ENCODE measurements around the gene EFCAB8.
A peak's percentile ranks its signal among the peaks of the same experiment; 100 is the strongest.

EFCAB8 gene

GRCh38 chr20:32963176-32963575 lies 104.5 kb downstream of the EFCAB8 start:
- no peaks in the 10 kb centered on the region for H3K36me3 ChIP-seq (ENCODE audit: insufficient read depth, low read length)
- no peak overlapping the region for H3K27ac ChIP-seq (ENCODE audit: low read length)
- H4K20me1 ChIP-seq (ENCODE audit: insufficient read depth, low read length), result no peaks in the 10 kb centered on the region
- peaks cover 2% of the 10 kb centered on the region for H3K9me3 ChIP-seq (ENCODE audit: insufficient read depth, low read length, severe bottlenecking)
- peaks cover 34% of the 10 kb centered on the region for H3K4me1 ChIP-seq (ENCODE audit: insufficient read depth, low read length)
- no peaks in the 10 kb centered on the region for H3K79me2 ChIP-seq (ENCODE audit: insufficient read depth, low read length)
- H3K4me2 ChIP-seq (ENCODE audit: insufficient read depth, low read length), result no peak overlapping the region
- TF ChIP-seq, protein P1, sequence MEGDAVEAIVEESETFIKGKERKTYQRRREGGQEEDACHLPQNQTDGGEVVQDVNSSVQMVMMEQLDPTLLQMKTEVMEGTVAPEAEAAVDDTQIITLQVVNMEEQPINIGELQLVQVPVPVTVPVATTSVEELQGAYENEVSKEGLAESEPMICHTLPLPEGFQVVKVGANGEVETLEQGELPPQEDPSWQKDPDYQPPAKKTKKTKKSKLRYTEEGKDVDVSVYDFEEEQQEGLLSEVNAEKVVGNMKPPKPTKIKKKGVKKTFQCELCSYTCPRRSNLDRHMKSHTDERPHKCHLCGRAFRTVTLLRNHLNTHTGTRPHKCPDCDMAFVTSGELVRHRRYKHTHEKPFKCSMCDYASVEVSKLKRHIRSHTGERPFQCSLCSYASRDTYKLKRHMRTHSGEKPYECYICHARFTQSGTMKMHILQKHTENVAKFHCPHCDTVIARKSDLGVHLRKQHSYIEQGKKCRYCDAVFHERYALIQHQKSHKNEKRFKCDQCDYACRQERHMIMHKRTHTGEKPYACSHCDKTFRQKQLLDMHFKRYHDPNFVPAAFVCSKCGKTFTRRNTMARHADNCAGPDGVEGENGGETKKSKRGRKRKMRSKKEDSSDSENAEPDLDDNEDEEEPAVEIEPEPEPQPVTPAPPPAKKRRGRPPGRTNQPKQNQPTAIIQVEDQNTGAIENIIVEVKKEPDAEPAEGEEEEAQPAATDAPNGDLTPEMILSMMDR (IDR thresholded peaks at IDR 0.05; ENCODE audit: borderline replicate concordance, extremely low read depth, low read length, poor library complexity, severe bottlenecking), result no peak
- TF ChIP-seq EZH2 (IDR thresholded peaks at IDR 0.05; ENCODE audit: borderline replicate concordance, low read depth, low read length, severe bottlenecking), result no peak
- H3K9ac ChIP-seq (ENCODE audit: low read depth, low read length), result no peak overlapping the region
- H3K4me3 ChIP-seq (ENCODE audit: low read depth in 1 of 2, low read length in 2 of 2), result no peak overlapping the region
- no peak overlapping the region for H2AFZ ChIP-seq (ENCODE audit: low read depth, low read length)
- ATAC-seq (ENCODE audit: insufficient read depth, low read depth) (no peak), DNase-seq (peak; percentile 3)
- no peaks in the 10 kb centered on the region for H3K27me3 ChIP-seq (ENCODE audit: insufficient read depth, low read length, poor library complexity)

GRCh38 chr20:32964575-32964974 lies 105.9 kb downstream of the EFCAB8 start:
- H3K9ac ChIP-seq (ENCODE audit: low read depth, low read length), result no peak overlapping the region
- H2AFZ ChIP-seq (ENCODE audit: low read depth, low read length), result no peak overlapping the region
- H3K4me1 ChIP-seq (ENCODE audit: insufficient read depth, low read length), result peaks cover 45% of the 10 kb centered on the region
- H3K27me3 ChIP-seq (ENCODE audit: insufficient read depth, low read length, poor library complexity), result no peaks in the 10 kb centered on the region
- no peaks in the 10 kb centered on the region for H3K9me3 ChIP-seq (ENCODE audit: insufficient read depth, low read length, severe bottlenecking)
- no peaks in the 10 kb centered on the region for H3K36me3 ChIP-seq (ENCODE audit: insufficient read depth, low read length)
- no peaks in the 10 kb centered on the region for H3K79me2 ChIP-seq (ENCODE audit: insufficient read depth, low read length)
- no peak overlapping the region for H3K4me3 ChIP-seq (ENCODE audit: low read depth in 1 of 2, low read length in 2 of 2)
- no peak for TF ChIP-seq EZH2 (IDR thresholded peaks at IDR 0.05; ENCODE audit: borderline replicate concordance, low read depth, low read length, severe bottlenecking)
- TF ChIP-seq, protein P1 (IDR thresholded peaks at IDR 0.05; ENCODE audit: borderline replicate concordance, extremely low read depth, low read length, poor library complexity, severe bottlenecking), result no peak
- no peaks in the 10 kb centered on the region for H4K20me1 ChIP-seq (ENCODE audit: insufficient read depth, low read length)
- ATAC-seq (ENCODE audit: insufficient read depth, low read depth), result no peak
- peak; percentile 3 for DNase-seq
- H3K27ac ChIP-seq (ENCODE audit: low read length), result no peak overlapping the region
- H3K4me2 ChIP-seq (ENCODE audit: insufficient read depth, low read length), result no peak overlapping the region

GRCh38 chr20:32965115-32965514 lies 106.4 kb downstream of the EFCAB8 start:
- Histone ChIP-seq H3K9me3 (ENCODE audit: insufficient read depth, low read length, severe bottlenecking) (no peaks in the 10 kb centered on the region), H3K4me1 (ENCODE audit: insufficient read depth, low read length) (peaks cover 51% of the 10 kb centered on the region), H3K27me3 (ENCODE audit: insufficient read depth, low read length, poor library complexity) (no peaks in the 10 kb centered on the region), H4K20me1 (ENCODE audit: insufficient read depth, low read length) (no peaks in the 10 kb centered on the region), H3K4me3 (ENCODE audit: low read depth in 1 of 2, low read length in 2 of 2) (no peak overlapping the region), H3K9ac (ENCODE audit: low read depth, low read length) (no peak overlapping the region), H3K36me3 (ENCODE audit: insufficient read depth, low read length) (no peaks in the 10 kb centered on the region), H3K79me2 (ENCODE audit: insufficient read depth, low read length) (no peaks in the 10 kb centered on the region), H2AFZ (ENCODE audit: low read depth, low read length) (no peak overlapping the region), H3K27ac (ENCODE audit: low read length) (peak overlapping the region; percentile 69), H3K4me2 (ENCODE audit: insufficient read depth, low read length) (no peak overlapping the region)
- peak; percentile 3 for DNase-seq
- TF ChIP-seq, protein P1 (IDR thresholded peaks at IDR 0.05; ENCODE audit: borderline replicate concordance, extremely low read depth, low read length, poor library complexity, severe bottlenecking), result no peak
- no peak for TF ChIP-seq EZH2 (IDR thresholded peaks at IDR 0.05; ENCODE audit: borderline replicate concordance, low read depth, low read length, severe bottlenecking)
- no peak for ATAC-seq (ENCODE audit: insufficient read depth, low read depth)

All from DND-41 (cell line).